IMR-90 (cell line): ENCODE results near the gene FGD5. TPM values are rescaled to one million over a fixed set of nuclear protein-coding genes. Genes with fewer than 3 reads are reported as not detected.

Experiments
- ATAC-seq: fragments of 200-7000 bp; cut with Tn5 transposase; 2 replicates; pipeline ENCODE4 v1.9.1; 2020; ENCODE audit warnings: low read depth, mild to moderate bottlenecking, moderate library complexity
- BruUV-seq: library from RNA; stranded (reverse); fragments of 400-500 nt; replicated peaks from 2 replicates; lab custom pipeline; 2021; lab: Mats Ljungman, UMichigan
- CTCF ChIA-PET: fragments of 300-600 bp; formaldehyde crosslinking; extraction: SDS; loops from one replicate; lab custom pipeline; 2021; ENCODE audit warnings: antibody characterized with exemption; lab: Yijun Ruan, JAX
- POLR2A ChIA-PET: fragments of 300-600 bp; sonication (Branson Sonifier 250); formaldehyde crosslinking; loops from one replicate; lab custom pipeline; 2022; ENCODE audit warnings: antibody characterized with exemption; ENCODE audit not compliant: unreplicated experiment; lab: Charles Lee
- DNase-seq: peaks from one replicate; pipeline ENCODE4 v3.0.0; 2013
- H2AFZ ChIP-seq: replicated peaks from 2 replicates; pipeline ENCODE3; 2013; ENCODE audit warnings: low read length, mild to moderate bottlenecking; ENCODE audit not compliant: poor library complexity
- H2AK5ac ChIP-seq: 2 replicates; pipeline ENCODE4 v1.6.1; 2013; ENCODE audit warnings: low read depth, low read length, inconsistent platforms
- H2AK9ac ChIP-seq: replicated peaks from 2 replicates; pipeline ENCODE3; 2013; ENCODE audit warnings: mild to moderate bottlenecking, low read depth, low read length, moderate library complexity; ENCODE audit not compliant: poor library complexity
- H2BK120ac ChIP-seq: 2 replicates; pipeline ENCODE4 v1.6.1; 2013; ENCODE audit warnings: low read depth, low read length, inconsistent platforms
- H2BK15ac ChIP-seq: 3 replicates; pipeline ENCODE4 v1.6.1; 2013; ENCODE audit warnings: low read depth, low read length, inconsistent platforms
- H2BK20ac ChIP-seq: 2 replicates; pipeline ENCODE4 v1.6.1; 2013; ENCODE audit warnings: low read depth, mild to moderate bottlenecking, inconsistent platforms, low read length, moderate library complexity
- H2BK5ac ChIP-seq: 2 replicates; pipeline ENCODE4 v1.6.1; 2013; ENCODE audit warnings: mild to moderate bottlenecking, low read depth, low read length, inconsistent platforms; ENCODE audit not compliant: poor library complexity, severe bottlenecking
- H3K14ac ChIP-seq: replicated peaks from 2 replicates; pipeline ENCODE4 v1.6.1; 2013; ENCODE audit warnings: low read depth, low read length, inconsistent platforms
- H3K18ac ChIP-seq: 2 replicates; pipeline ENCODE4 v1.6.1; 2013; ENCODE audit warnings: low read depth, low read length, control low read depth
- H3K23ac ChIP-seq: 2 replicates; pipeline ENCODE4 v1.6.1; 2013; ENCODE audit warnings: low read depth, low read length, inconsistent platforms
- H3K27ac ChIP-seq: 2 replicates; pipeline ENCODE4 v1.5.1; 2013; ENCODE audit warnings: mild to moderate bottlenecking, control low read depth, low read length; ENCODE audit not compliant: insufficient read depth
- H3K27me3 ChIP-seq: 2 replicates; pipeline ENCODE4 v1.6.1; 2013; ENCODE audit warnings: low read length; ENCODE audit not compliant: control insufficient read depth, insufficient read depth
- H3K36me3 ChIP-seq: 2 replicates; pipeline ENCODE4 v1.6.1; 2013; ENCODE audit warnings: low read length, mixed read lengths; ENCODE audit not compliant: control insufficient read depth, insufficient read depth
- H3K4ac ChIP-seq: 2 replicates; pipeline ENCODE4 v1.6.1; 2013; ENCODE audit warnings: low read depth, low read length, inconsistent platforms
- H3K4me1 ChIP-seq: 2 replicates; pipeline ENCODE4 v1.6.1; 2013; ENCODE audit warnings: low read length, mixed read lengths; ENCODE audit not compliant: control insufficient read depth, insufficient read depth
- H3K4me2 ChIP-seq: 2 replicates; pipeline ENCODE4 v1.6.1; 2013; ENCODE audit warnings: low read depth, mild to moderate bottlenecking, control low read depth, low read length, moderate library complexity
- H3K4me3 ChIP-seq: 2 replicates; pipeline ENCODE4 v1.5.1; 2013; ENCODE audit warnings: low read depth, mild to moderate bottlenecking, control low read depth, low read length, moderate library complexity; ENCODE audit not compliant: insufficient read depth
- H3K56ac ChIP-seq: 2 replicates; pipeline ENCODE4 v1.6.1; 2013; ENCODE audit warnings: low read length, inconsistent platforms; ENCODE audit not compliant: insufficient read depth; ENCODE audit errors: extremely low read depth
- H3K79me1 ChIP-seq, 2 experiments: 2 replicates each; pipeline ENCODE4 v1.6.1; 2013; ENCODE audit warnings: low read length in 2 of 2, inconsistent platforms in 1 of 2, low read depth in 1 of 2
- H3K9ac ChIP-seq: 2 replicates; pipeline ENCODE4 v1.6.1; 2013; ENCODE audit warnings: low read depth, low read length, control low read depth
- H3K9me1 ChIP-seq: 2 replicates; pipeline ENCODE4 v1.6.1; 2013; ENCODE audit warnings: low read length, inconsistent platforms; ENCODE audit not compliant: insufficient read depth
- H3K9me3 ChIP-seq: 2 replicates; pipeline ENCODE4 v1.6.1; 2013; ENCODE audit warnings: low read length; ENCODE audit not compliant: control insufficient read depth, insufficient read depth
- H4K20me1 ChIP-seq: 2 replicates; pipeline ENCODE4 v1.6.1; 2013; ENCODE audit warnings: low read length, inconsistent platforms; ENCODE audit not compliant: insufficient read depth
- H4K5ac ChIP-seq: 2 replicates; pipeline ENCODE4 v1.6.1; 2013; ENCODE audit warnings: mild to moderate bottlenecking, low read depth, low read length, control low read depth
- H4K8ac ChIP-seq, 2 experiments: 2 replicates each; pipeline ENCODE4 v1.6.1; 2013; ENCODE audit warnings: low read depth in 2 of 2, low read length in 2 of 2, control low read depth in 1 of 2, inconsistent platforms in 1 of 2
- H4K91ac ChIP-seq: 2 replicates; pipeline ENCODE4 v1.6.1; 2013; ENCODE audit warnings: low read depth, low read length, inconsistent platforms; ENCODE audit not compliant: insufficient read depth
- BHLHE40 ChIP-seq: fragments of 150-350 bp; IDR thresholded peaks from 2 replicates; pipeline ENCODE4 v1.6.1; 2016; ENCODE audit warnings: mild to moderate bottlenecking, low read depth, low read length
- CEBPB ChIP-seq: IDR thresholded peaks from 2 replicates; pipeline ENCODE4 v1.6.1; 2012; ENCODE audit warnings: low read depth, low read length, improper control_type of control experiment
- CHD1 ChIP-seq: IDR thresholded peaks from 2 replicates; pipeline ENCODE4 v1.6.1; 2012; ENCODE audit warnings: low read depth, low read length, improper control_type of control experiment
- FOS ChIP-seq: fragments of 150-350 bp; IDR thresholded peaks from 2 replicates; pipeline ENCODE4 v1.6.1; 2016; ENCODE audit warnings: low read depth, low read length
- MAFK ChIP-seq: IDR thresholded peaks from 2 replicates; pipeline ENCODE4 v1.6.1; 2012; ENCODE audit warnings: low read depth, low read length, improper control_type of control experiment
- MAZ ChIP-seq: IDR thresholded peaks from 2 replicates; pipeline ENCODE4 v1.6.1; 2012; ENCODE audit warnings: low read depth, mild to moderate bottlenecking, low read length, improper control_type of control experiment, moderate library complexity, borderline replicate concordance
- MXI1 ChIP-seq: IDR thresholded peaks from 2 replicates; pipeline ENCODE4 v1.6.1; 2012; ENCODE audit warnings: low read depth, mild to moderate bottlenecking, low read length, moderate library complexity, borderline replicate concordance
- NFE2L2 ChIP-seq: fragments of 150-350 bp; IDR thresholded peaks from 2 replicates; pipeline ENCODE4 v1.6.1; 2016; ENCODE audit warnings: low read depth, mild to moderate bottlenecking, low read length
- POLR2A ChIP-seq: IDR thresholded peaks from 2 replicates; pipeline ENCODE4 v1.6.1; 2012; ENCODE audit warnings: mild to moderate bottlenecking, low read depth, low read length
- RAD21 ChIP-seq: IDR thresholded peaks from 2 replicates; pipeline ENCODE4 v1.6.1; 2012; ENCODE audit warnings: low read length, improper control_type of control experiment
- RCOR1 ChIP-seq: IDR thresholded peaks from 2 replicates; pipeline ENCODE4 v1.6.1; 2012; ENCODE audit warnings: mild to moderate bottlenecking, low read length, improper control_type of control experiment; ENCODE audit not compliant: insufficient replicate concordance
- RFX5 ChIP-seq: IDR thresholded peaks from 2 replicates; pipeline ENCODE4 v1.8.0; 2012; ENCODE audit warnings: low read depth, mild to moderate bottlenecking, low read length, moderate library complexity
- SMC3 ChIP-seq: fragments of 150-350 bp; IDR thresholded peaks from 2 replicates; pipeline ENCODE4 v1.6.1; 2016; ENCODE audit warnings: low read depth, mild to moderate bottlenecking, antibody characterized with exemption, low read length, moderate library complexity
- WGBS, 2 experiments: methylation state at CpG; one replicate each; pipeline versions ENCODE4 v1.1.5 to v1.1.7; 2013; ENCODE audit warnings: missing lambda C conversion rate in 2 of 2; ENCODE audit not compliant: insufficient read length in 1 of 2; ENCODE audit errors: extremely low coverage in 2 of 2; 5-methylcytosine and 5-hydroxymethylcytosine counted together
- dilution Hi-C: fragments of 300-500 bp; cut with HindIII; formaldehyde crosslinking; loops from one replicate; pipeline ENCODE4 v1.14.3; 2018; ENCODE audit warnings: low sequenced_read_pairs; ENCODE audit not compliant: unreplicated experiment
- in situ Hi-C: fragments of 300-500 bp; cut with MboI; formaldehyde crosslinking; loops from 3 replicates; pipeline ENCODE4 v1.14.3; 2019; ENCODE audit warnings: low sequenced_read_pairs, inconsistent platforms, mixed read lengths
- intact Hi-C: fragments of 100-400 bp; cut with micrococcal nuclease; formaldehyde crosslinking; loops from 2 replicates; pipeline ENCODE4 v1.10.0; 2022
- polyA plus RNA-seq, 3 experiments: library from polyadenylated mRNA; depleted of rRNA; stranded (reverse); fragments of >200 nt; gene quantifications; 2 replicates each; pipeline ENCODE4 v1.2.3, GENCODE V29; 2012; ENCODE audit warnings: low replicate concordance in 1 of 3
- total RNA-seq: library from RNA; depleted of rRNA; stranded (reverse); fragments of >200 nt; gene quantifications from 2 replicates; pipeline ENCODE4 v1.2.3, GENCODE V29; 2012
- TF ChIP-seq, protein P1 (sequence below): fragments of 150-350 bp; IDR thresholded peaks from 2 replicates; pipeline ENCODE4 v1.6.1; 2016; ENCODE audit warnings: low read depth, mild to moderate bottlenecking, low read length, moderate library complexity, borderline replicate concordance
- TF ChIP-seq, protein P2 (sequence below): fragments of 150-350 bp; IDR thresholded peaks from 2 replicates; pipeline ENCODE4 v1.6.1; 2017; ENCODE audit warnings: mild to moderate bottlenecking, antibody characterized with exemption, low read length, low read depth
- TF ChIP-seq, protein P3 (sequence below): conservative IDR thresholded peaks from 2 replicates; pipeline ENCODE4 v1.5.1; 2012; ENCODE audit warnings: mild to moderate bottlenecking, low read depth, low read length, improper control_type of control experiment

Gene FGD5
- total and polyA plus RNA-seq, 2 of the 4 experiments (the other 2 are of a cell fraction), result not detected

DNA sequence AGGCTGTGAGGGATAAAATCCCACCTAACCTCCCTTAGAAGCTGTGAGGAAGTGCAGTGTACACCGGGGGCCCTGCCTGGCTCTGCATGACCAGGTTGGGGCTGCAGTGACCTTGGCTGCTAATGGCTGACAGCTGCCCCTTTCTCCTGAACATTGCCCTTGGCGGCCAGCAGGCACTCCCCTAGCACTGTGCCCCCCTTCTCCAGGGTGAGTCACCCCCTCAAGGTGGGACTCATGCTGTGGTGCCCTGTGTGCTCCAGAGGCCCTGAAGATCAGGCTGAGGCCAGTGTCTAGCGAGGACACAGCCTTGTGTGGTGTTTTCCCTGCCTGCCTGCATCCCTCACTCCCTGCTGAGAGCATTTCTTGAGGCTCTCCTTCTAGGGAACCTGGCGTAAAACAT lies 21.0 kb upstream of the FGD5 start:
- Histone ChIP-seq H4K8ac (no peak overlapping the region), H3K9me3 (no peaks in the 10 kb centered on the region), H3K9ac (no peak overlapping the region), H2BK5ac (no peak overlapping the region), H2BK20ac (no peak overlapping the region), H2BK120ac (no peak overlapping the region), H2AFZ (no peak overlapping the region), H4K91ac (no peak overlapping the region), H3K23ac (no peak overlapping the region), H3K4ac (no peak overlapping the region), H3K4me1 (no peaks in the 10 kb centered on the region), H2AK5ac (no peak overlapping the region), H3K27ac (no peak overlapping the region), H3K18ac (no peak overlapping the region), H3K4me3 (no peak overlapping the region), H2AK9ac (no peak overlapping the region), H4K20me1 (no peaks in the 10 kb centered on the region), H3K14ac (no peak overlapping the region), H3K56ac (no peak overlapping the region), H3K36me3 (no peaks in the 10 kb centered on the region), H2BK15ac (no peak overlapping the region), H4K5ac (no peak overlapping the region), H3K9me1 (no peaks in the 10 kb centered on the region), H3K27me3 (peaks cover 30% of the 10 kb centered on the region), H3K79me1 (no peaks in the 10 kb centered on the region), H3K4me2 (no peak overlapping the region)
- WGBS, 2 experiments, result no CpG with 5 or more reads among the region's 4 CpGs
- ChIA-PET CTCF (interaction anchor here (0.8 kb wide), 1 partner anchor 301 kb away, joined by 3 read pairs; no protein-coding TSS in a partner anchor), POLR2A (no interaction called here)
- intact Hi-C loops (no loop called here), dilution Hi-C loops (no loop called here), in situ Hi-C loops (no loop called here)
- no peak for ATAC-seq
- BruUV-seq, result no TSS peak
- no peak for DNase-seq
- no peak for TF ChIP-seq RCOR1
- no peak for TF ChIP-seq RFX5
- TF ChIP-seq MAFK, result no peak
- TF ChIP-seq SMC3, result no peak
- TF ChIP-seq MAZ, result no peak
- no peak for TF ChIP-seq FOS
- TF ChIP-seq, protein P1, sequence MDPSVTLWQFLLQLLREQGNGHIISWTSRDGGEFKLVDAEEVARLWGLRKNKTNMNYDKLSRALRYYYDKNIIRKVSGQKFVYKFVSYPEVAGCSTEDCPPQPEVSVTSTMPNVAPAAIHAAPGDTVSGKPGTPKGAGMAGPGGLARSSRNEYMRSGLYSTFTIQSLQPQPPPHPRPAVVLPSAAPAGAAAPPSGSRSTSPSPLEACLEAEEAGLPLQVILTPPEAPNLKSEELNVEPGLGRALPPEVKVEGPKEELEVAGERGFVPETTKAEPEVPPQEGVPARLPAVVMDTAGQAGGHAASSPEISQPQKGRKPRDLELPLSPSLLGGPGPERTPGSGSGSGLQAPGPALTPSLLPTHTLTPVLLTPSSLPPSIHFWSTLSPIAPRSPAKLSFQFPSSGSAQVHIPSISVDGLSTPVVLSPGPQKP, result no peak
- TF ChIP-seq POLR2A, result no peak
- TF ChIP-seq NFE2L2, result no peak
- no peak for TF ChIP-seq MXI1
- TF ChIP-seq, protein P2, sequence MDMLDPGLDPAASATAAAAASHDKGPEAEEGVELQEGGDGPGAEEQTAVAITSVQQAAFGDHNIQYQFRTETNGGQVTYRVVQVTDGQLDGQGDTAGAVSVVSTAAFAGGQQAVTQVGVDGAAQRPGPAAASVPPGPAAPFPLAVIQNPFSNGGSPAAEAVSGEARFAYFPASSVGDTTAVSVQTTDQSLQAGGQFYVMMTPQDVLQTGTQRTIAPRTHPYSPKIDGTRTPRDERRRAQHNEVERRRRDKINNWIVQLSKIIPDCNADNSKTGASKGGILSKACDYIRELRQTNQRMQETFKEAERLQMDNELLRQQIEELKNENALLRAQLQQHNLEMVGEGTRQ, result no peak
- no peak for TF ChIP-seq CHD1
- no peak for TF ChIP-seq CEBPB
- TF ChIP-seq BHLHE40, result no peak
- no peak for TF ChIP-seq RAD21
- TF ChIP-seq, protein P3, sequence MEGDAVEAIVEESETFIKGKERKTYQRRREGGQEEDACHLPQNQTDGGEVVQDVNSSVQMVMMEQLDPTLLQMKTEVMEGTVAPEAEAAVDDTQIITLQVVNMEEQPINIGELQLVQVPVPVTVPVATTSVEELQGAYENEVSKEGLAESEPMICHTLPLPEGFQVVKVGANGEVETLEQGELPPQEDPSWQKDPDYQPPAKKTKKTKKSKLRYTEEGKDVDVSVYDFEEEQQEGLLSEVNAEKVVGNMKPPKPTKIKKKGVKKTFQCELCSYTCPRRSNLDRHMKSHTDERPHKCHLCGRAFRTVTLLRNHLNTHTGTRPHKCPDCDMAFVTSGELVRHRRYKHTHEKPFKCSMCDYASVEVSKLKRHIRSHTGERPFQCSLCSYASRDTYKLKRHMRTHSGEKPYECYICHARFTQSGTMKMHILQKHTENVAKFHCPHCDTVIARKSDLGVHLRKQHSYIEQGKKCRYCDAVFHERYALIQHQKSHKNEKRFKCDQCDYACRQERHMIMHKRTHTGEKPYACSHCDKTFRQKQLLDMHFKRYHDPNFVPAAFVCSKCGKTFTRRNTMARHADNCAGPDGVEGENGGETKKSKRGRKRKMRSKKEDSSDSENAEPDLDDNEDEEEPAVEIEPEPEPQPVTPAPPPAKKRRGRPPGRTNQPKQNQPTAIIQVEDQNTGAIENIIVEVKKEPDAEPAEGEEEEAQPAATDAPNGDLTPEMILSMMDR, result no peak
